Thoracic aorta (tissue), 2 donors: Measurements from ENCODE around the gene GNG7. TPM values are rescaled to one million over a fixed set of nuclear protein-coding genes. Genes with fewer than 3 reads are reported as not detected.
"Not testable (repeated sequence)": the region's sequence is repeated elsewhere in the genome, so short reads cannot be mapped to it uniquely, and the experiment has no call there.

Experiments
- ATAC-seq: fragments of 150-250 bp; one replicate; pipeline ENCODE4 v1.8.0; 2017; ENCODE audit warnings: low read depth; ENCODE audit not compliant: insufficient number of reproducible peaks, low FRiP score
- DNase-seq: peaks from one replicate; pipeline ENCODE4 v3.0.0-alpha.2; 2020; ENCODE audit warnings: low spot score
- H3K27ac ChIP-seq, 2 donors: fragments of 200-600 bp; sonication (generic); 1 replicate in 1 of 2; 2 replicates in 1 of 2; pipeline ENCODE4 v1.5.1; 2016; ENCODE audit warnings: mild to moderate bottlenecking in 2 of 2, moderate library complexity in 2 of 2
- H3K27me3 ChIP-seq: fragments of 200-600 bp; sonication (generic); replicated peaks from 2 replicates; pipeline ENCODE4 v1.6.0; 2016; ENCODE audit warnings: mild to moderate bottlenecking; ENCODE audit not compliant: insufficient read depth
- H3K36me3 ChIP-seq: fragments of 200-600 bp; sonication (generic); one replicate; pipeline ENCODE4 v1.5.1; 2016
- H3K4me1 ChIP-seq, 2 donors: fragments of 200-600 bp; sonication (generic); 1 replicate in 1 of 2; 2 replicates in 1 of 2; pipeline versions ENCODE4 v1.5.1 to v1.6.0; 2016; ENCODE audit warnings: low read depth in 2 of 2, mild to moderate bottlenecking in 1 of 2; ENCODE audit not compliant: control insufficient read depth in 1 of 2
- H3K4me3 ChIP-seq: fragments of 200-600 bp; sonication (generic); 2 replicates; pipeline ENCODE4 v1.5.1; 2016; ENCODE audit warnings: mild to moderate bottlenecking
- H3K9me3 ChIP-seq: fragments of 200-600 bp; sonication (generic); 2 replicates; pipeline ENCODE4 v1.5.1; 2016
- total RNA-seq, 2 donors: library from RNA; depleted of rRNA; stranded (reverse); fragments of >200 nt; gene quantifications; one replicate each; pipeline versions ENCODE4 v1.1.0 to v1.2.3, GENCODE V29; 2016
- TF ChIP-seq, protein P1 (sequence below): fragments of 200-600 bp; sonication (generic); IDR thresholded peaks from one replicate; pipeline ENCODE4 v1.5.1; 2019; ENCODE audit warnings: antibody characterized with exemption

Gene GNG7
- total RNA-seq, 2 donors from 2014 or later: 2.3 to 3.2 TPM

DNA sequence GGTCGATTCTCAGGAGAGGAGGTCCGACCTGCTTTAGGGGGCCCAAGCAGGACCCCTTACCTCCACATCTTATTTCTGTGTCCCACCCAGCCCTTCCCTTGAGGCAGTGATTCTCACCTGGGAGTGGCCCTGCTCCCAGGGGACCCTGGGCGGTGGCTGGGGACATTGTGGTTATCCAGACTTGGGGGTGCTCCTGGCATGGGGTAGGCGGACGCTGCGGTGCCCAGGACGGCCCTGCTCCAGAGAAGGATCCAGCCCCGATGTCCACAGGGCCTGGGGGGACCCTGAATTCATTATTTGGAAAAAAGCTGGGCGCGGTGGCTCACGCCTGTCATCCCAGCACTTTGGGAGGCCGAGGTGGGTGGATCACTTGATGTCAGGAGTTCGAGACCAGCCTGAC lies 142.1 kb downstream of the GNG7 start:
- TF ChIP-seq, protein P1, sequence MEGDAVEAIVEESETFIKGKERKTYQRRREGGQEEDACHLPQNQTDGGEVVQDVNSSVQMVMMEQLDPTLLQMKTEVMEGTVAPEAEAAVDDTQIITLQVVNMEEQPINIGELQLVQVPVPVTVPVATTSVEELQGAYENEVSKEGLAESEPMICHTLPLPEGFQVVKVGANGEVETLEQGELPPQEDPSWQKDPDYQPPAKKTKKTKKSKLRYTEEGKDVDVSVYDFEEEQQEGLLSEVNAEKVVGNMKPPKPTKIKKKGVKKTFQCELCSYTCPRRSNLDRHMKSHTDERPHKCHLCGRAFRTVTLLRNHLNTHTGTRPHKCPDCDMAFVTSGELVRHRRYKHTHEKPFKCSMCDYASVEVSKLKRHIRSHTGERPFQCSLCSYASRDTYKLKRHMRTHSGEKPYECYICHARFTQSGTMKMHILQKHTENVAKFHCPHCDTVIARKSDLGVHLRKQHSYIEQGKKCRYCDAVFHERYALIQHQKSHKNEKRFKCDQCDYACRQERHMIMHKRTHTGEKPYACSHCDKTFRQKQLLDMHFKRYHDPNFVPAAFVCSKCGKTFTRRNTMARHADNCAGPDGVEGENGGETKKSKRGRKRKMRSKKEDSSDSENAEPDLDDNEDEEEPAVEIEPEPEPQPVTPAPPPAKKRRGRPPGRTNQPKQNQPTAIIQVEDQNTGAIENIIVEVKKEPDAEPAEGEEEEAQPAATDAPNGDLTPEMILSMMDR: no peak
- H3K36me3 ChIP-seq: no peaks in the 10 kb centered on the region
- DNase-seq: no peak
- H3K27me3 ChIP-seq: no peaks in the 10 kb centered on the region
- H3K27ac ChIP-seq: no peak overlapping the region
- no peak for ATAC-seq
- H3K4me3 ChIP-seq: no peak overlapping the region
- no peaks in the 10 kb centered on the region for H3K9me3 ChIP-seq
- H3K4me1 ChIP-seq: peaks cover 2 to 5% of the 10 kb centered on the region in 2 donors

DNA sequence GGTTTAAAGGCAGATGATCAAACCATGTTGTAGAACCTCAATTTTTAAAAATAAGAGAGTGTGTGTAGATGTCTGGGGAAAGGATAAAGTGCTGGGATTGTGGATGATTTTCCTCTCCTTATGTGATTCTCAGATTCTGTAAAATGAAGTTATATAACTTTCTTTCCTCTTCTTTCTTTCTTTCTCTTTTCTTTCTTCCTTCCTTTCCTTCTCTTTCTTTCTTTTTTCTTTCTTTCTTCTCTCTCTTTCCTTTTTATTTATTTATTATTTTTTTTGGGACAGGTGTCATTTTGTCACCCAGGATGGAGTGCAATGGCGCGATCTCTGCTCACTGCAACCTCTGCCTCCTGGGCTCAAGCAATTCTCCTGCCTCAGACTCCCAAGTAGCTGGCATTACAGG lies 144.0 kb downstream of the GNG7 start:
- H3K27ac ChIP-seq: no peak overlapping the region

DNA sequence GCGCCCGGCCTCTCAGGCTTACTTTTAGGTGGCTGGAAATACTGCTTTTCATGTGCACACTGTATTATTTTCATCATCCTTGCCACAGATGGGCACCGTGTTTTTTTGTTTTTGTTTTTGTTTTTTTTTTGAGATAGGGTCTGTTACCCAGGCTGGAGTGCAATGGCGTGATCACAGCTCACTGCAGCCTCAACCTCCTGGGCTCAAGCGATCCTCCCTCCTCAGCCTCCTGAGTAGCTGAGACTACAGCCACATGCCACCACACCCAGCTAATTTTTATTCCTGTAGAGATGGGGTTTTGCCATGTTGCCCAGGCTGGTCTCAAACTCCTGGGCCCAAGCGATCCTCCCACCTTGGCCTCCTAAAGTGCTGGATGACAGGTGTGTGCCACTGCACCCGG lies 144.4 kb downstream of the GNG7 start:
- H3K27ac ChIP-seq, H3K36me3 ChIP-seq, H3K4me3 ChIP-seq, H3K9me3 ChIP-seq, ATAC-seq, H3K27me3 ChIP-seq, DNase-seq: not testable (repeated sequence)
- H3K4me1 ChIP-seq: peaks cover 11 to 15% of the 10 kb centered on the region in 2 donors

More for the DNA sequence above, 144.0 kb downstream of the GNG7 start:
- no peaks in the 10 kb centered on the region for H3K27me3 ChIP-seq
- H3K4me3 ChIP-seq: no peak overlapping the region
- TF ChIP-seq, protein P1: no peak
- no peaks in the 10 kb centered on the region for H3K36me3 ChIP-seq
- DNase-seq: no peak
- ATAC-seq: no peak
- peaks cover 11 to 15% of the 10 kb centered on the region in 2 donors for H3K4me1 ChIP-seq
- H3K9me3 ChIP-seq: no peaks in the 10 kb centered on the region

DNA sequence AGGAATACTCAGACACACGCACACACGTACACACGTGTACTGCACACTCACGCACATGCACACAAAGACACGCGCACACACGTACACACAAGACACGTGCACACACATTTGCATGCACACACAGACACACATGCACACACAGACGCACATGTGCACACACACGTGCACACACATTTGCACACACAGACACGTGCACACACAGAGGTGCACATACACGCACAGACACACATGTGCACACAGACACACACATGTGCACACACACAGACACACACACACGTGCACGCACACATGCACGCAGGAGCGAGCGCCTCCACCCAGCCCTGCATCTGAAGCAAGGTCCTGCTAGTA lies 145.4 kb downstream of the GNG7 start:
- Histone ChIP-seq H3K4me1 (peaks cover 13 to 15% of the 10 kb centered on the region in 2 donors), H3K4me3 (no peak overlapping the region), H3K36me3 (no peaks in the 10 kb centered on the region), H3K27me3 (no peaks in the 10 kb centered on the region), H3K9me3 (no peaks in the 10 kb centered on the region), H3K27ac (no peak overlapping the region)
- TF ChIP-seq, protein P1: no peak
- DNase-seq (no peak), ATAC-seq (no peak)

DNA sequence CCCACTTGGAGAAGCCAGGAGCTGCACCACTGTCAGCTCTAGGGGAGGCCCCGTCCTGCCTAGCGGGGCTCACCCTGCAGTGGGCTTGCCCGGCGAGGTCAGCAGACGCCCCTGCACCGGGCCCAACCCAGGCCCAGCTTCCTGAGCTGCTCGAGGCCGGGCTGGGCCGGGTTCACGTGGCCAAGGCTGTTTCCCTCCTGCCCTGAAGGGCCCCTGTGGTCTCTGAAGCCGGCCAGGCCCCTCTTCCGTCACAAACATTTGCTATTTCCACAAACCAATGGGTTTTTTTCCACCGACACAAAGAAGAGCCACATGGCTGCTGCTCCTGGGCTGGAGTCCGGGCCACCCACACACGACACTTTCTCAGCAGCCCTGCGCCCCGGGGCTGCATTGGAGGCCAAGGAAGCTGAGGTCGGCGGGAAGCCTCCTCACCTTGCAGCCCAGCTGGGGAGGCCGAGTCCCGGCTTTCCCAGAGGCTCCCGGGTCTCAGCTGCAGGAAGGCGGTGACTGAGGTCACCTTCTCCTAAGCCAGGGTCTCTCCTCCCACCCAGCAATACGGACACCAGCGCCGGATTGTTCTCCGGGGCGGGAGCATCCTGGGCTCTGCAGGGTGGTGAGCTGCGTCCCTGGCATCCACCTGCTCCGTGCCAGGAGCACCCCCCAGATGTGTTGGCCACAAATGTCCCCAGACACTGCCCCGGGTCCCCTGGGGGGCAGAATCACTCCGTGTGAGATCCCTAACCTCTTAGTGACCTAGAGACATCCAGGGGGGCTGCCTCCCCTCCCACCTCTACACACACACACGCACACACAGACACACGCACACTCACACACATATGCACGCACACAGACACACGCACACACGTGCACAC lies 146.0 kb downstream of the GNG7 start:
- TF ChIP-seq, protein P1: no peak
- Histone ChIP-seq H3K27ac (no peak overlapping the region), H3K9me3 (no peaks in the 10 kb centered on the region), H3K27me3 (no peaks in the 10 kb centered on the region), H3K4me1 (peaks cover 13 to 15% of the 10 kb centered on the region in 2 donors), H3K4me3 (no peak overlapping the region), H3K36me3 (no peaks in the 10 kb centered on the region)
- ATAC-seq (no peak), DNase-seq (no peak)
